NCI-H748 treated with DMSO at 0.1 percent for 48 hours (cell line): ENCODE measurements around the gene JMJD1C.
"Not testable (repeated sequence)": the region's sequence is repeated elsewhere in the genome, so short reads cannot be mapped to it uniquely, and the experiment has no call there.

Source experiments
- DNase-seq: peaks from one replicate; lab custom pipeline; 2025; lab: John Stamatoyannopoulos, UW

JMJD1C gene

GRCh38 chr10:63465293-63466143 is at the start of gene JMJD1C:
TSS of gene JMJD1C (minus strand) at chr10:63465977. CDS start at chr10:63465662, 315 bp downstream.
- peak; percentile 16 for DNase-seq

GRCh38 chr10:63515002-63515763 is 49.4 kb upstream of the JMJD1C start:
- no peak for DNase-seq

- DNase-seq: no peak
Measured at GRCh38 chr10:63506554-63506953, 40.8 kb upstream of the JMJD1C start.

- DNase-seq: no peak
Measured at GRCh38 chr10:63505562-63505961, 39.8 kb upstream of the JMJD1C start.

GRCh38 chr10:63504145-63504881 is 38.5 kb upstream of the JMJD1C start:
- DNase-seq: no peak

- no peak for DNase-seq
Measured at GRCh38 chr10:63503395-63503794, 37.6 kb upstream of the JMJD1C start.

- DNase-seq: no peak
Measured at GRCh38 chr10:63502832-63503231, 37.1 kb upstream of the JMJD1C start.

- no peak for DNase-seq
Measured at GRCh38 chr10:63501954-63502353, 36.2 kb upstream of the JMJD1C start.

- not testable (repeated sequence) for DNase-seq
Measured at GRCh38 chr10:63500551-63500950, 34.8 kb upstream of the JMJD1C start.

GRCh38 chr10:63498665-63499064 is 32.9 kb upstream of the JMJD1C start:
- no peak for DNase-seq

- DNase-seq: no peak
Measured at GRCh38 chr10:63497321-63497720, 31.5 kb upstream of the JMJD1C start.

- no peak for DNase-seq
Measured at GRCh38 chr10:63496561-63496960, 30.8 kb upstream of the JMJD1C start.

GRCh38 chr10:63494951-63495350 is 29.2 kb upstream of the JMJD1C start:
- no peak for DNase-seq

- DNase-seq: no peak
Measured at GRCh38 chr10:63493004-63493403, 27.2 kb upstream of the JMJD1C start.

- DNase-seq: not testable (repeated sequence)
Measured at GRCh38 chr10:63492317-63492690, 26.5 kb upstream of the JMJD1C start.

- DNase-seq: no peak
Measured at GRCh38 chr10:63491588-63492316, 26.0 kb upstream of the JMJD1C start.

- DNase-seq: no peak
Measured at GRCh38 chr10:63489838-63490237, 24.1 kb upstream of the JMJD1C start.

- DNase-seq: no peak
Measured at GRCh38 chr10:63487990-63488389, 22.2 kb upstream of the JMJD1C start.

GRCh38 chr10:63483983-63484382 is 18.2 kb upstream of the JMJD1C start:
- DNase-seq: no peak

- DNase-seq: no peak
Measured at GRCh38 chr10:63481815-63482421, 16.1 kb upstream of the JMJD1C start.

GRCh38 chr10:63480237-63480636 is 14.5 kb upstream of the JMJD1C start:
- no peak for DNase-seq
